GM23338 (cell line): Measurements from ENCODE around the gene KRTAP10-6. TPM values are rescaled to one million over a fixed set of nuclear protein-coding genes. Genes with fewer than 3 reads are reported as not detected.

ENCODE experiments used
- ATAC-seq: fragments of 200-7000 bp; cut with Tn5 transposase; 3 replicates; pipeline ENCODE4 v1.9.1; 2020
- DNase-seq: peaks from one replicate; pipeline ENCODE4 v3.0.0-alpha.2; 2015; ENCODE audit warnings: low spot score
- H2AFZ ChIP-seq: fragments of 200-600 bp; sonication (generic); 2 replicates; pipeline ENCODE4 v1.8.0; 2016; ENCODE audit warnings: antibody characterized with exemption, mild to moderate bottlenecking, moderate library complexity
- H3F3A ChIP-seq: fragments of 200-600 bp; sonication (generic); replicated peaks from 2 replicates; pipeline ENCODE4 v1.8.0; 2017; ENCODE audit warnings: antibody characterized with exemption, mixed run types, low read depth
- H3K27ac ChIP-seq: fragments of 200-600 bp; sonication (generic); 2 replicates; pipeline ENCODE4 v1.6.1; 2016; ENCODE audit warnings: low read depth
- H3K27me3 ChIP-seq: fragments of 200-600 bp; sonication (generic); 2 replicates; pipeline ENCODE4 v1.8.0; 2016; ENCODE audit warnings: mild to moderate bottlenecking, mixed run types, moderate library complexity; ENCODE audit not compliant: insufficient read depth
- H3K36me3 ChIP-seq: fragments of 200-600 bp; sonication (generic); 2 replicates; pipeline ENCODE4 v1.8.0; 2016; ENCODE audit warnings: mild to moderate bottlenecking; ENCODE audit not compliant: insufficient read depth
- H3K4me1 ChIP-seq: fragments of 200-600 bp; sonication (generic); 2 replicates; pipeline ENCODE4 v1.8.0; 2016; ENCODE audit warnings: mild to moderate bottlenecking, moderate library complexity; ENCODE audit not compliant: insufficient read depth
- H3K4me2 ChIP-seq: fragments of 200-600 bp; sonication (generic); 2 replicates; pipeline ENCODE4 v1.7.1; 2017; ENCODE audit warnings: mixed run types
- H3K4me3 ChIP-seq: fragments of 200-600 bp; sonication (generic); 2 replicates; pipeline ENCODE4 v1.6.1; 2016; ENCODE audit warnings: mixed run types
- H3K79me2 ChIP-seq: fragments of 200-600 bp; sonication (generic); replicated peaks from 2 replicates; pipeline ENCODE4 v1.8.0; 2017; ENCODE audit warnings: mild to moderate bottlenecking; ENCODE audit not compliant: insufficient read depth
- H3K9me2 ChIP-seq: fragments of 200-600 bp; sonication (generic); 2 replicates; pipeline ENCODE4 v1.8.0; 2017; ENCODE audit not compliant: insufficient read depth
- H4K20me1 ChIP-seq: fragments of 200-600 bp; sonication (generic); replicated peaks from 2 replicates; pipeline ENCODE4 v1.8.0; 2017; ENCODE audit warnings: mild to moderate bottlenecking; ENCODE audit not compliant: insufficient read depth
- H3K27ac Mint-ChIP-seq: 2 replicates; pipeline ENCODE4 v1.8.0; 2020; ENCODE audit warnings: inconsistent platforms, mild to moderate bottlenecking, moderate library complexity, mixed read lengths
- H3K27me3 Mint-ChIP-seq: 3 replicates; pipeline ENCODE4 v1.8.0; 2022; ENCODE audit warnings: low read depth, mild to moderate bottlenecking, moderate library complexity, mixed read lengths, inconsistent platforms; ENCODE audit not compliant: insufficient read depth, poor library complexity
- H3K36me3 Mint-ChIP-seq: 3 replicates; pipeline ENCODE4 v1.8.0; 2021; ENCODE audit warnings: low read depth, mild to moderate bottlenecking, inconsistent platforms, moderate library complexity, mixed read lengths
- H3K4me1 Mint-ChIP-seq: 3 replicates; pipeline ENCODE4 v1.8.0; 2020; ENCODE audit warnings: mild to moderate bottlenecking, inconsistent platforms, mixed read lengths
- H3K4me3 Mint-ChIP-seq: 3 replicates; pipeline ENCODE4 v1.8.0; 2021; ENCODE audit warnings: moderate library complexity, mild to moderate bottlenecking, inconsistent platforms, mixed read lengths
- H3K9me3 Mint-ChIP-seq: 3 replicates; pipeline ENCODE4 v1.8.0; 2020; ENCODE audit warnings: moderate library complexity, mild to moderate bottlenecking, inconsistent platforms, mixed read lengths
- CREB1 ChIP-seq: fragments of 250-450 bp; sonication (Bioruptor Pico); IDR thresholded peaks from 2 replicates; pipeline ENCODE4 v1.5.0; 2020; ENCODE audit warnings: low read depth, mild to moderate bottlenecking, moderate library complexity
- CTCF ChIP-seq, 2 experiments: fragments of 200-600 bp in 1 of 2; sonication (generic) in 1 of 2; conservative IDR thresholded peaks; 2 replicates each; pipeline versions ENCODE4 v1.5.1 to v1.6.1; 2016 to 2017; ENCODE audit warnings: antibody characterized with exemption in 2 of 2, low read depth in 2 of 2, mild to moderate bottlenecking in 2 of 2, moderate library complexity in 1 of 2
- ETS1 ChIP-seq: IDR thresholded peaks from 2 replicates; pipeline ENCODE4 v1.6.1; 2016; ENCODE audit warnings: antibody characterized with exemption
- POLR2AphosphoS5 ChIP-seq: IDR thresholded peaks from 2 replicates; pipeline ENCODE4 v1.6.1; 2016; ENCODE audit warnings: antibody characterized with exemption, low read depth
- STAT1 ChIP-seq: IDR thresholded peaks from one replicate; pipeline ENCODE4 v1.6.1; 2016; ENCODE audit warnings: antibody characterized with exemption; ENCODE audit not compliant: unreplicated experiment
- ZNF462 ChIP-seq: fragments of 250-450 bp; sonication (Bioruptor Pico); IDR thresholded peaks from 2 replicates; pipeline ENCODE4 v1.5.0; 2020; ENCODE audit warnings: mild to moderate bottlenecking, moderate library complexity
- polyA plus RNA-seq: library from polyadenylated mRNA; unstranded; fragments of >200 nt; fragmentation: Nextera tagmentation; extraction: Ambion mirVana; gene quantifications from 2 replicates; pipeline ENCODE4 v1.2.1, GENCODE V29; 2016
- total RNA-seq: library from RNA; depleted of rRNA; stranded (reverse); fragments of >200 nt; shearing (Covaris generic); gene quantifications from 2 replicates; pipeline ENCODE4 v1.2.3, GENCODE V29; 2014

Gene KRTAP10-6
- total and polyA plus RNA-seq, 2 experiments from 2014 or later: not detected

GRCh38 chr21:44576025-44576420 lies 16.3 kb downstream of the KRTAP10-6 start (continued):
- TF ChIP-seq ETS1 (no peak), CTCF (conservative IDR thresholded peaks at IDR 0.05; ENCODE audit: low read depth in 2 of 2) (no peak)

GRCh38 chr21:44575307-44576024 lies 16.8 kb downstream of the KRTAP10-6 start:
- no peak overlapping the region for H3K4me3 Mint-ChIP-seq
- peaks cover 7% of the 10 kb centered on the region for H3K36me3 Mint-ChIP-seq
- no peaks in the 10 kb centered on the region for H4K20me1 ChIP-seq
- no peak for TF ChIP-seq ETS1
- no peak for TF ChIP-seq CREB1 (CRISPR knock-in tag)
- no peak for TF ChIP-seq POLR2AphosphoS5
- no peak for TF ChIP-seq ZNF462 (CRISPR knock-in tag)
- TF ChIP-seq STAT1: no peak
- H3K79me2 ChIP-seq: no peaks in the 10 kb centered on the region
- H3K27me3 ChIP-seq: no peaks in the 10 kb centered on the region
- H3K36me3 ChIP-seq: no peaks in the 10 kb centered on the region
- H3K9me3 Mint-ChIP-seq: peaks cover 41% of the 10 kb centered on the region
- H2AFZ ChIP-seq: no peak overlapping the region
- H3K4me3 ChIP-seq: no peak overlapping the region
- no peak overlapping the region for H3K27ac ChIP-seq
- H3F3A ChIP-seq: no peaks in the 10 kb centered on the region
- peaks cover 10% of the 10 kb centered on the region for H3K27me3 Mint-ChIP-seq
- H3K4me1 ChIP-seq: no peaks in the 10 kb centered on the region
- DNase-seq (no peak), ATAC-seq (no peak)
- no peaks in the 10 kb centered on the region for H3K9me2 ChIP-seq
- H3K4me1 Mint-ChIP-seq: peaks cover 7% of the 10 kb centered on the region
- no peak overlapping the region for H3K4me2 ChIP-seq
- no peak overlapping the region for H3K27ac Mint-ChIP-seq
